Measurements from ENCODE around the gene AP2M1. TPM values are rescaled to one million over a fixed set of nuclear protein-coding genes. Genes with fewer than 3 reads are reported as not detected.
A peak's percentile ranks its signal among the peaks of the same experiment; 100 is the strongest.

AP2M1 gene
- total and polyA plus RNA-seq, 8 donors: 96.2 to 220 (median 144) TPM

GRCh38 chr3:184180165-184180564, 5.5 kb downstream of the AP2M1 start:
- peaks cover 30 to 55% (median 43%) of the 10 kb centered on the region in 4 donors for H3K4me1 ChIP-seq
- H3K9me3 ChIP-seq: no peaks in the 10 kb centered on the region
- peaks cover 68 to 80% (median 77%) of the 10 kb centered on the region in 4 donors for H3K36me3 ChIP-seq
- peak overlapping the region in 1 of 5 donors; percentile 12 for H3K27ac ChIP-seq
- intact Hi-C loops (cut with DNase I; ENCODE audit: low total_unique reads): loop anchor here (10.0 kb wide), 1 partner anchor 65 kb away; the partner anchor contains the start of genes ALG3 and EEF1AKMT4
- DNase-seq: no peak
- TF ChIP-seq POLR2AphosphoS5 (IDR thresholded peaks at IDR 0.05) (no peak), POLR2A (IDR thresholded peaks at IDR 0.05) (no peak)
- 88 to 94% (median 90%) methylated on average over 6 of the region's 6 CpGs for WGBS, 5 donors
- H3K27me3 ChIP-seq: no peaks in the 10 kb centered on the region
- H3K4me3 ChIP-seq: no peak overlapping the region

GRCh38 chr3:184181596-184181995, 6.9 kb downstream of the AP2M1 start:
- intact Hi-C loops (cut with DNase I; ENCODE audit: low total_unique reads): loop anchor here (10.0 kb wide), 1 partner anchor 63 kb away; the partner anchor contains the start of genes ALG3 and EEF1AKMT4
- peaks cover 23 to 47% (median 38%) of the 10 kb centered on the region in 4 donors for H3K4me1 ChIP-seq
- no peak overlapping the region for H3K4me3 ChIP-seq
- TF ChIP-seq CTCF (IDR thresholded peaks at IDR 0.05) (no peak), EP300 (IDR thresholded peaks at IDR 0.05) (no peak), POLR2AphosphoS5 (IDR thresholded peaks at IDR 0.05) (no peak), POLR2A (IDR thresholded peaks at IDR 0.05) (no peak)
- WGBS, 5 donors: 93 to 99% (median 98%) methylated on average over 7 to 9 of the region's 9 CpGs
- H3K36me3 ChIP-seq: peaks cover 68 to 80% (median 77%) of the 10 kb centered on the region in 4 donors
- no peak for DNase-seq
- no peaks in the 10 kb centered on the region for H3K9me3 ChIP-seq
- no peak overlapping the region for H3K27ac ChIP-seq
- H3K27me3 ChIP-seq: no peaks in the 10 kb centered on the region

- Histone ChIP-seq H3K9me3 (no peaks in the 10 kb centered on the region), H3K27ac (no peak overlapping the region), H3K4me3 (no peak overlapping the region), H3K36me3 (peaks cover 63 to 74% (median 72%) of the 10 kb centered on the region in 4 donors), H3K4me1 (peaks cover 22 to 47% (median 39%) of the 10 kb centered on the region in 4 donors), H3K27me3 (no peaks in the 10 kb centered on the region)
- DNase-seq: no peak
- intact Hi-C loops (cut with DNase I; ENCODE audit: low total_unique reads): loop anchor here (10.0 kb wide), 1 partner anchor 61 kb away; the partner anchor contains the start of genes ALG3 and EEF1AKMT4
- 79 to 87% (median 81%) methylated on average over 5 of the region's 5 CpGs for WGBS, 5 donors
- no peak for TF ChIP-seq CTCF (IDR thresholded peaks at IDR 0.05)
- TF ChIP-seq POLR2AphosphoS5 (IDR thresholded peaks at IDR 0.05): no peak
- no peak for TF ChIP-seq POLR2A (IDR thresholded peaks at IDR 0.05)
- TF ChIP-seq EP300 (IDR thresholded peaks at IDR 0.05): no peak
Measured at GRCh38 chr3:184183679-184184078, 9.0 kb downstream of the AP2M1 start.

GRCh38 chr3:184184546-184185230, 10.0 kb downstream of the AP2M1 start:
- WGBS, 5 donors: 92 to 95% (median 93%) methylated on average over 18 of the region's 18 CpGs
- TF ChIP-seq POLR2AphosphoS5 (IDR thresholded peaks at IDR 0.05) (no peak), EP300 (IDR thresholded peaks at IDR 0.05) (no peak), POLR2A (IDR thresholded peaks at IDR 0.05) (no peak), CTCF (IDR thresholded peaks at IDR 0.05) (no peak)
- peaks cover 22 to 47% (median 36%) of the 10 kb centered on the region in 4 donors for H3K4me1 ChIP-seq
- peak overlapping the region in 4 of 5 donors; percentile 83 to 90 (median 86) for H3K27ac ChIP-seq
- DNase-seq: no peak
- H3K4me3 ChIP-seq: no peak overlapping the region
- H3K27me3 ChIP-seq: no peaks in the 10 kb centered on the region
- no peaks in the 10 kb centered on the region for H3K9me3 ChIP-seq
- peaks cover 65 to 74% (median 72%) of the 10 kb centered on the region in 4 donors for H3K36me3 ChIP-seq
- intact Hi-C loops (cut with DNase I; ENCODE audit: low total_unique reads): loop anchor here (10.0 kb wide), 1 partner anchor 60 kb away; the partner anchor contains the start of genes ALG3 and EEF1AKMT4

All from stomach (tissue), 9 donors.